OCI-M1 (cell line): ENCODE data around the gene ACOD1.
"Not testable (repeated sequence)": the region's sequence is repeated elsewhere in the genome, so short reads cannot be mapped to it uniquely, and the experiment has no call there.

Experiments
- DNase-seq: peaks from one replicate; lab custom pipeline; 2025; lab: John Stamatoyannopoulos, UW

ACOD1 gene

DNA sequence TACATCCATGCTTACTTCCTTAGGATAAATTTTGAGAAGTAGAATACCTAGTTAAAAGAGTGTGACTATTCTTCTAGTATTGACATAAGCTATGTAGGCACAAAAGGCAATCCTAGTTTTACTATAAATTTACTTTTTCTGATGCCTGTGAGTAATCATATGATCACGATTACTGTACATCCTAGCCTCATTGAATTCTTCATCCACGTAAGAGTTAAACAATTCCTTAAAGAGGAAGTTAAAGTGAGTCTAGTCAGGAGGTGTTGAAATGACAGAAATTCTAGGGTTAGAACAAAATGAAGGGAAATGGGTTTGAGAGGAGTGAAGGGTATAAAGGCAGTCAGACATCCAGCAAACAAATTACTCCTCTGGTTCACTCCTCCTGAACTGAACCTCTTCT is at the start of gene ACOD1:
TSS of gene ACOD1 (plus strand) at position 363 of the 400 bp plus-strand sequence. CDS start 48 bp downstream, outside the sequence.
- peak; percentile 27 for DNase-seq

DNA sequence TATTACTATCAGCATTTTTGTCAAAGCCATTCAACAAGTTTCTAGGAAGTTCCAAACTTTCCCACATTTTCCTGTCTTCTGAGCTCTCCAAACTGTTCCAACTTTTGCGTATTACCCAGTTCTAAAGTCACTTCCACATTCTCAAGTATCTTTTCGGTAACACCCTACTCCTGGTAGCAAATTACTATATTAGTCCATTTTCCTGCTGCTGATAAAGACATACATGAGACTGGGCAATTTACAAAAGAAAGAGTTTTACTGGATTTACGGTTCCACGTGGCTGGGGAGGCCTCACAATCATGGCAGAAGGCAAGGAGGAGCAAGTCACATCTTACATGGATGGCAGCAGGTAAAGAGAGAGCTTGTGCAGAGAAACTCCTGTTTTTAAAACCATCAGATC is 49.2 kb upstream of the ACOD1 start:
- not testable (repeated sequence) for DNase-seq

DNA sequence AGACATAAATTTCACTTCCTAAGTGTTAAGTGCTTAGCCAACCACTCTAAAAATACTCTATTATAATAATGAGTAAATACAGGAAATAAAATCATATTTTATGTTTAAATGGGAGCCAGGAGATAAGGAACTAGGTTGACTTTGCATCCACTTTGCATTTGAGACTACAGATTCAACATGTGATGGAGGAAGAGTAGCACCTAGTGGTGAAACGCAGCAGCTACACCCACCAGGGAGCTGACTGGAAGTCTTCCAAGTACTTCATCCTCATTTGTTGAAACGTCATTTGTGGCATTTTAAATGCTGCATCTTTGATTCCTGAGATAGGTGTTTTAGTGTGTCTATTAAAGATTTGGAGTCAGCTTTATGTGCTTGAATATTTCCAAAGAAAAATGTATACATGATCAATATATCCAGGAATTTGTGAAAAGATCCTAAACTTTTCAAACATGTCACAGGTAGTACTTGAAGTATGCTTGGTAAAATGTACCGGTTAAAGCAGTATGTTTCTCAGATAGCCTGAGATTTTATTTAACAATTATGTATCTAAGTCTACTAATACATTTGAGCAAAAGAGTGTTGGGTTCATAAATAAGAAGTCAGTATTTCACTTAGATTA is 44.7 kb upstream of the ACOD1 start:
- DNase-seq, result peak; percentile 87

DNA sequence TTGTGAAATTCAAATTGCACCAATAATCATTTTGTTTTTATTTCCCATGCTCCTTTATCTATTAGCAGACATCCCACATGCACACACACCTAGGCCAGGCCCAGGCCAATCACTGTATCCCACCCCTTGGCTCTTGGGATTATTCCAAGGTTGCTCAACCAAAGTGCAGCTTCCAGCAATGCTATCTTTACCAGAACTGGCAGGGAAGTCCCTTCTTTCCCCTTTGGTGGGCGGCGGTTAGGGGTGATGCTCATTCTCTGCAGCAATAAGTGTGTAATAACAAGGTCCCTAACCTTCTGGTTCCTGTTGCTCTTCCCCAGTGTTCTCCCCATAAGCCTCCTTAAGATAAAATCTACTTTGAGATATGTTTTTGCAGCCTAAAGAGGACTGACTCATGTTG is 43.8 kb upstream of the ACOD1 start:
- DNase-seq, result no peak

- DNase-seq, result no peak
These were observed 35.8 kb upstream of the ACOD1 start for GRCh38 chr13:76912476-76912875.

- no peak for DNase-seq
These were observed 34.4 kb upstream of the ACOD1 start for GRCh38 chr13:76913898-76914297.

DNA sequence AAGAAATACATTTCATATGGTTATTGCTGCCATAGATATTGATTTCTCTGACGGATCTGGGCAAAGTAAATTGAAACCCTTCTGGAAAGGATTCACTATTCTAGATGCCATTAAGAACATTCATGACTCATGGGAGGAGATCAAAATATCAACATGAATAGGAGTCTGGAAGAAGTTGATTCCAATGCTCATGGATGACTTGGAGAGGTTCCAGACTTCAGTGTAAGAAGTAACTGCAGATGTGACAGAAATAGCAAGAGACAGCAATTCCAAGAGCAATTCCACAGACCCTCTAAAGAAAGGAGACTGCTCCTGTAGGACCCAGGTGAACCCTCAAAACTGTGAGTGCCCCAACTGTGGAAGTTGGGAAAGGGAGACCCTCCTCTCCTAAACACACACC is 31.2 kb upstream of the ACOD1 start:
- no peak for DNase-seq

GRCh38 chr13:76917755-76918481 is 30.4 kb upstream of the ACOD1 start:
- peak; percentile 90 for DNase-seq

- no peak for DNase-seq
These were observed 26.8 kb upstream of the ACOD1 start for GRCh38 chr13:76921516-76921915.

GRCh38 chr13:76925115-76925514 is 23.2 kb upstream of the ACOD1 start:
- no peak for DNase-seq

DNA sequence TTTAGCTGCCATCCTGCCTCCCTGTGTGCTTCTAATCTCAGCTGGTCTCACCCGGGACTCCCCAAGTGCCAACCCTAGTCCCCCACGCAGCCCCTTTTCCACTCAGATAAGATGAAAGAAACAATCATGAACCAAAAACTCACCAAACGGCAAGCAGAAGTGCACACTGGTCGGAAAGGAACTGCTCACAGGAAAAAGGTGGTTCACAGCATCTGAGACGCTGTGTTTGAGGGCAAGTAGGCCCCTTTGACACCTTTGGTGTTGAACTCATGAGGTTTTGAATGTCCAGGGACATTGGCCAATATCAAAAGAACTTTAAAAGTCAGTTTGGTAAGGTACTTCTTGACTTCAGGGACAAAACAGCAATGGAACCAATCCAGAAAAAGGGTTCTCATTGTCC is 20.4 kb upstream of the ACOD1 start:
- DNase-seq, result no peak

DNA sequence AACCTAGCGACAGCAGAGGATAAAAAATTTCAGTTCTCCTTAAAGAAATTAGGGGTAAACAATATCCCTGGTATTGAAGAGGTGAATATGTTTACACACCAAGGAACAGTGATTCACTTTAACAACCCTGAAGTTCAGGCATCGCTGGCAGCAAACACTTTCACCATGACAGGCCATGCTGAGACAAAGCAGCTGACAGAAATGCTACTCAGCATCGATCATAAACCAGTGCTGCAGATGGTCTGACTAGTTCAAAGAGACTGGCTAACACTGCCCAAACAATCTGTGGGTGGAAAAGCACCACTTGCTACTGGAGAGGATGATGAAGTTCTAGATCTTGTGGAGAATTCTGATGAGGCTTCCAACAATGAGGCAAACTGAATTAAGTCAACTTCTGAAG is 19.9 kb upstream of the ACOD1 start:
- no peak for DNase-seq

DNA sequence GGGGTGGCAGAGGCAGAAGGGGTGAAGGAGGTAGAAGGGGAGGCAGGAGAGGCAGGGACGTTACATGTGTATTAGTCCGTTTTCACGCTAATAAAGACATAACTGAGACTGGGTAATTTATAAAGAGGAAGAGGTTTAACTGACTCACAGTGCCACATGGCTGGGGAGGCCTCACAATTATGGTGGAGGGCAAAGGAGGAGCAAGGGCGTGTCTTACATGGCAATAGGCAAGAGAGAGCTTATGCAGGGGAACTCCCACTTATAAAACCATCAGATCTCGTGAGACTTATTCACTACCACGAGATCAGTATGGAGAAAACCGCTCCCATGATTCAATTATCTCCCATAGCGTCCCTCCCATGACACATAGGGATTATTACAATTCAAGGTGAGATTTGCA is 19.0 kb upstream of the ACOD1 start:
- no peak for DNase-seq

DNA sequence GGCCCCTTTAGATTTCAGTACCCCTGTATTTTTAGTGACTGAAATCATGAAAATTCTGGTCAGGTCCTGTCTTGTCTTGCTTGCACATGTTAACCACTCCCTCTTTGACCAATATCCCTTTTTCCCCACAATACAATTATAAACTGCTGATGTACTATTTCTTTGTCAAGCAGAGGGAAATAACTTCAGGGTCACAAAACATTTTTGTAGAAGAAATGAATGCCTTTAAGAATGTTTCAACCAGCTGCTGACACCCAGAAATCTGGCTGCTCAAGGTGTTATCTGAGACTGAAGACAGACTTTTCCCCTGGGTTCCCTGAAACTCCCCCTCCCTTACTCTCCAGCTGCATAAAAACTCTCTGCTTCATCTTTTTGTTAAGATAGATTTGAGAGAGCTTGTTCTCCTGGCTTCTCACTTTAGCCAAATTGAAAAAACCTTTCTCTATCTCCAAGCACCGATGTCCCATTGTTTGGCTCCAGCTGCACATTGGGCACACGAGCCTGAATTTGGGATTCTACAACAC is 18.4 kb upstream of the ACOD1 start:
- no peak for DNase-seq

DNA sequence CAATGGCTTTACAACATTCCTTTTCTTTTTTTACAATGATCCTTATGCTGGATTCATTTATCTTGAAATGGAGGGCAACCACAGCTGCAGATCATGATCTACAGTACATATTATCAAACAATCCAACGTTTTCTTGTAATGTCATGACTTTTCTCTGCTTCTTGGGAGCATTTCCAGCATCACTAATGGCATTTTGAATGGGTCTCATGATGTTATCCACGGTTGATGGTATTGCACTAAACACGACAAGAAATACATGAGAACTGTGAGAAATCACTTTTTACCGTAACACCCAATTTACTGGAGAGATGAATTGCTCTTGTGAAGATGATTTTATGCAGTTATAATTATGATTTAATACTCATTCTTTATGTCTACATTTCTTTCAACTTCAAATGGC is 16.2 kb upstream of the ACOD1 start:
- no peak for DNase-seq

DNA sequence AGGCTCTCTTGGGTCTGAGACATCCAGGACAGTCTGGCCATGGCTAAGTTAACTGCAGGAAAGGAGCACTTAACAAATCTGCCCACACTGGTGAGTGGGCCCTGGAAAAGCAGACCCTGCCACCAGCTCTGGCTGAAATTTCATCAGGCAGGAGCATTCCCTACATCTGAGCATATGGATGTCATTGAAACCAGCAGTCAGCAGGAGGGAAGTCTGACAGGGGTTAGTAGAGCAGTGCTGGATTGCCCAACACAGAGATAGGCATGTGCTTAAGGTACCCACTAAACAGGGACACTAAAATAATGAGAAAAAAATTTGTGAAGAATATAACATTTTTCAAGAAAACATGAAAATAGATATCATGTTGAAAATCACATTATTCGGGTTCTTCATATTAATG is 13.6 kb upstream of the ACOD1 start:
- no peak for DNase-seq

DNA sequence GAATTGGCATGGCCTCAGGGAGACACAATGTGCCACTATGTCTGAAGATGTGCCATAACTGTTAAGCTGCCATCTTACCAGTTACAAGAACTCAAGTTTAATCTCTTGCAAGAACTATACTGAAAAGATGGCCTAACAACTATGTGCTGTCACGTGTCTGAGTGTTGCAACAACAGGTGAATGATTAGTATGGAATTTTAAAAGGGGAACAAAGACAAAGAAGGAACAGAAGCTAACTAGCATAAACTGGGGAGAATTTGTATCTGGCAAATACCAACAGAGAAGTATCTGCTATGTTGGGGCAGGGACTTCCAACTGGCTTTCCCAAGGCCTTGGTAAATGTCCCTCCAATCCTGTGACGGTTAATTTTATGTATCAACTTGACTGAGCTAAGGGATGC is 11.5 kb upstream of the ACOD1 start:
- DNase-seq, result no peak

DNA sequence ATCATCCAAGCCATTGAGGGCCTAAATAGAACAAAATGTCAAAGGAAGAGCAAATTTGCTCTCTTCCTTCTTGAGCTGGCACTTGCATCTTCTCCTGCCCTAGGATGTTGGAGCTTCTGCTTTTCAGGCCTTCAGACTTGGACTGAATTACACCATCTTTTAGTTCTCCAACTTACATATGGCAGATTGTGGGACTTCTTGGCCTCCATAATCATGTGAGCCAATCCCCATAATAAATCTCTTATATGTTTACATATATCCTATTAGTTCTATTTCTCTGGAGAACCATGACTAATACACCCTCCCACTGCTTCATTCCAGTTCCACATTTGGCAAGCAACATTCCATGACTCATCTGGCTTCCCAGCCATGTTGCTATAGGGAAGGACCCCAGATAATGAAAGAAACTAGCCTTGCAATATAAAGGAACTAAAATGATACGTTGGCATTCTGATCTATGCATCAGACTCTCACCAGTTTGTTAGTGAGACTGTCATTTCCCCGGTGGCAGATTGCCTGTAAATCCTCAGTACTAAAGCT is 11.0 kb upstream of the ACOD1 start:
- no peak for DNase-seq

DNA sequence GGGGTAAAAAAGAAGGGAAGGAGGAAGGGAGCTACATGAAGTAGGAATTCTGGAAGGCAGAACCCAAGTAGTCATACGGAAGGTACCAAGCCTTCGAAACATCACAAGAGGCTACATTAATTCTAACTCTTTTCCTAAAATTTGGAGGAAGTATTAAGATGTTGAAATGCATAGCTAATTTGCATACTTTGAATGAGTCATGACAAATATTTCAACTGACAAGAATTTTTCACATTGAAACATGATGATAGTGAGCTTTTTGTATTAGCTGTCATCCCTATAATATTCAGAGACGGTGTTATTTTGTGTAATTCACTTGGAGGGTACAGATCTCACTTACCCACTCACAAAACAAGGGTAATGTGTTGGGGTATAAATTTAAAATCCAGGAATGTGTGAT is 9.1 kb upstream of the ACOD1 start:
- DNase-seq, result no peak

- DNase-seq, result no peak
These were observed 5.9 kb upstream of the ACOD1 start for GRCh38 chr13:76942363-76942762.

- no peak for DNase-seq
These were observed 4.7 kb upstream of the ACOD1 start for GRCh38 chr13:76943646-76944045.

DNA sequence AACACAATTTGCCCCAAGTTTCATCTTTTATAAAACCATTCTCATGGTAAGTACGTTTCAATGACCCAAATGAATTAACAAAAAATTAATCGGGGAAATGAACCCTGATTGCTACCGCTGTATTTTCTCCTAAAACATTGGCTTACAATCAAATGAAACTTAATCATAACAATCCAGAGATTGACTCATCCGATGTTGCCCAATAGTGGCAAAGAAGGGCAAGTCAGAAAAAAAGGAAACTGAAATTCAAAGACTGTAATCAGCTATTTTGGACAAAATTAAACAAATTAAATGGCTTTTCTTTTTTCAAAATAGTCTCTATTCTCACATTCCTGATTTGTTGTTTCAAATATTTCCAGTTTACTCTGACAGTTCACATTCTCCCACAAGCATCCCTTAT is 3.9 kb upstream of the ACOD1 start:
- DNase-seq, result peak; percentile 25

DNA sequence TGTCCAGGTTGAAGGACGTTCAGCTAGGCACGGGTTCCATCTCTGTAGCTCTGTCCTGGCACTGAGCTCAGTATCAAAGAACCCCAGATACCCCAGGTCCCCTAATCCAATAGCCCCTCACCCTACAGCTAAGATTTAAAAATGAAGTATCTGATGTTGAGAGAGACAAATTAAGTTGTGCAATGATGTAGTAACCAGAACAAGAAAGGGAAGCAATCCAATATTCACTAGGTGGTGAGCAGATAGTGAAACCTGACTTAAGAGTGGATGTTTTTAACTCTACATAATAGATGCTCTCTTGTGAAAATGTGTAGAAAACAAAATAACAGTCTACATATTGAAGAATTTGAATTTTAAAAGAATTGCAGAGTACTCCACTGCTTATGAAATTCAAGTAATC is 1.8 kb downstream of the ACOD1 start:
- no peak for DNase-seq
